Pancreas (tissue), 10 donors: ENCODE measurements around the gene FEM1B. TPM values are rescaled to one million over a fixed set of nuclear protein-coding genes. Genes with fewer than 3 reads are reported as not detected.

Experiments
- ATAC-seq, 4 donors: fragments of 200-7000 bp; cut with Tn5 transposase; one replicate each; pipeline versions ENCODE4 v1.8.0 to v1.9.1; 2020; ENCODE audit warnings: mild to moderate bottlenecking in 4 of 4, moderate library complexity in 4 of 4
- DNase-seq, 6 donors: peaks; one replicate each; pipeline ENCODE4 v3.0.0-alpha.2; 2020
- FAIRE-seq: peaks from 2 replicates; lab custom pipeline; 2012; peaks lifted over from hg19 to GRCh38; lab: Jason Lieb, UNC
- H3K27ac ChIP-seq, 4 donors: fragments of 200-600 bp; sonication (generic); 1 replicate in 3 of 4; 2 replicates in 1 of 4; pipeline versions ENCODE4 v1.5.0 to v1.8.0; 2020
- H3K27me3 ChIP-seq, 4 donors: fragments of 200-600 bp; one replicate each; pipeline ENCODE4 v1.8.0; 2021
- H3K36me3 ChIP-seq, 3 donors: fragments of 200-600 bp; sonication (generic) in 1 of 3; one replicate each; pipeline versions ENCODE4 v1.5.0 to v1.8.0; 2020 to 2021
- H3K4me1 ChIP-seq, 3 donors: fragments of 200-600 bp; one replicate each; pipeline ENCODE4 v1.8.0; 2021
- H3K4me3 ChIP-seq, 4 donors: fragments of 200-600 bp; sonication (generic) in 2 of 4; one replicate each; pipeline versions ENCODE4 v1.5.0 to v1.8.0; 2020 to 2021
- H3K9me3 ChIP-seq, 4 donors: fragments of 200-600 bp; one replicate each; pipeline ENCODE4 v1.8.0; 2021
- WGBS, 2 donors: extraction: QIAGEN DNeasy Blood & Tissue Kit; methylation state at CpG; one replicate each; pipeline ENCODE4 v1.1.7; 2013; 5-methylcytosine and 5-hydroxymethylcytosine counted together
- intact Hi-C, 3 donors: fragments of 100-400 bp; cut with DNase I; formaldehyde crosslinking; loops; one replicate each; pipeline versions ENCODE4 v1.11.1 to v1.14.2; 2022
- polyA plus RNA-seq, 2 donors: library from polyadenylated mRNA; stranded (reverse); fragments of 200-250 nt; gene quantifications; one replicate each; pipeline ENCODE4 v1.2.3, GENCODE V29; 2013
- total RNA-seq, 6 donors: library from RNA; stranded (reverse); fragmentation: NEBNext Ultra II Directional in 4 of 6; extraction: Animal tissue kit (Norgen Biotek cat#: 25700) in 4 of 6; gene quantifications; one replicate each; pipeline versions ENCODE4 v1.2.1 to v1.2.4, GENCODE V29; 2021 to 2023
- TF ChIP-seq, protein P1 (sequence below), 4 donors: fragments of 200-600 bp; sonication (generic) in 3 of 4; IDR thresholded peaks; one replicate each; pipeline versions ENCODE4 v1.5.0 to v1.8.0; 2021; ENCODE audit warnings: antibody characterized with exemption in 4 of 4
- donor health status: healthy with polysubstance abuse.
- donor health status: DM: no; HTN: no; CAD: no; lungs with moderate emphysema.
- donor health status: DM: no; HTN: no; CAD: no.
- donor health status: control.
- donor health status: control.
- donor health status: Bipolar disorder and iron deficiency.
- donor health status: DM: yes; HTN: yes; CAD: no.
- donor health status: DM: no; HTN: no; CAD: no.
- donor health status: DM: no; HTN: no; CAD: no.
- donor health status: DM: yes; HTN: yes; CAD: no.

FEM1B gene
- total and polyA plus RNA-seq, 8 donors, result 3.5 to 25.4 (median 13.6) TPM

DNA sequence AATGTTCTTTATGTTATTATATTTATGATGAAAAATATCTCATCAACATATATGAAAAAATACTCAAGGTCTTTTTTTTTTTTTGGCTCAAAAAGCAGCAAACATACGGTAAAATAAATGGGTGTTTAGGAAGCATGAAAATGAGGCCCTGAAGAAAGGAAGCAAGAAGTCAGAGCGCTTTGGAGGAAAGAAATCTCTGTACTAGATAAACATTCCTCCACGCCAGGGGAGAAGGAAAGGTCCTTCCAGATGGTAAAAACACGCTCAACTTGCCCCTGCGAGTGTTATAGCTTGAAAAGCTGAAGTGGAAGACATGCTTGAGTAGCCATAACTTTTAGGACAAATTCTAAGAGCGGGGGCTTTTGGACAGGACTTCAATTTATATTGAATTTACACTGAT is 52.9 kb downstream of the FEM1B start:
- H3K4me1 ChIP-seq, result no peaks in the 10 kb centered on the region
- no peak for FAIRE-seq
- no peak for ATAC-seq
- H3K27ac ChIP-seq, result no peak overlapping the region
- H3K36me3 ChIP-seq, result no peaks in the 10 kb centered on the region
- WGBS, 2 donors, result 55 to 63% methylated on average over 6 of the region's 6 CpGs
- DNase-seq, result no peak
- no peaks in the 10 kb centered on the region for H3K9me3 ChIP-seq
- H3K4me3 ChIP-seq, result no peak overlapping the region
- TF ChIP-seq, protein P1, sequence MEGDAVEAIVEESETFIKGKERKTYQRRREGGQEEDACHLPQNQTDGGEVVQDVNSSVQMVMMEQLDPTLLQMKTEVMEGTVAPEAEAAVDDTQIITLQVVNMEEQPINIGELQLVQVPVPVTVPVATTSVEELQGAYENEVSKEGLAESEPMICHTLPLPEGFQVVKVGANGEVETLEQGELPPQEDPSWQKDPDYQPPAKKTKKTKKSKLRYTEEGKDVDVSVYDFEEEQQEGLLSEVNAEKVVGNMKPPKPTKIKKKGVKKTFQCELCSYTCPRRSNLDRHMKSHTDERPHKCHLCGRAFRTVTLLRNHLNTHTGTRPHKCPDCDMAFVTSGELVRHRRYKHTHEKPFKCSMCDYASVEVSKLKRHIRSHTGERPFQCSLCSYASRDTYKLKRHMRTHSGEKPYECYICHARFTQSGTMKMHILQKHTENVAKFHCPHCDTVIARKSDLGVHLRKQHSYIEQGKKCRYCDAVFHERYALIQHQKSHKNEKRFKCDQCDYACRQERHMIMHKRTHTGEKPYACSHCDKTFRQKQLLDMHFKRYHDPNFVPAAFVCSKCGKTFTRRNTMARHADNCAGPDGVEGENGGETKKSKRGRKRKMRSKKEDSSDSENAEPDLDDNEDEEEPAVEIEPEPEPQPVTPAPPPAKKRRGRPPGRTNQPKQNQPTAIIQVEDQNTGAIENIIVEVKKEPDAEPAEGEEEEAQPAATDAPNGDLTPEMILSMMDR (IDR thresholded peaks at IDR 0.05), result no peak
- intact Hi-C loops, result no loop called here
- no peaks in the 10 kb centered on the region for H3K27me3 ChIP-seq

DNA sequence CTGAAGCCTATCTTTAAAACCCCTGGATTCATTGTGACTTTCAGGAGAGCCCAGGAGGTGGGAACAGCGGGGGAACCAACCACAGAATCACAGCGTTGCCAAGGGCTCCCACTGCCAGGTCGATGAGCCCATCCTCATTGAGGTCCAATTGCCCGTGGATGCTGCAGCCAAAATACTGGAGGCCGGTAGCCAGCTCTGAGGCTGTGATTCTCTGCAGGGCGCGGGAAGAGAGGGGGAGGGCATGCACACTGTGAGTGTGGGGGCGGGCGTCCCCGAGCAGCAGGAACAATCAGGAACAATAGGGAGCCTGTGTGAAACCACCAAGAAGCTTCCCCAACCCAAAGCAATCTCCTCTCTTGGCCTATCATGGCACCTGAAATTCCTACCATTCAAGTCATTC is 53.4 kb downstream of the FEM1B start:
- DNase-seq, result no peak
- FAIRE-seq, result no peak

DNA sequence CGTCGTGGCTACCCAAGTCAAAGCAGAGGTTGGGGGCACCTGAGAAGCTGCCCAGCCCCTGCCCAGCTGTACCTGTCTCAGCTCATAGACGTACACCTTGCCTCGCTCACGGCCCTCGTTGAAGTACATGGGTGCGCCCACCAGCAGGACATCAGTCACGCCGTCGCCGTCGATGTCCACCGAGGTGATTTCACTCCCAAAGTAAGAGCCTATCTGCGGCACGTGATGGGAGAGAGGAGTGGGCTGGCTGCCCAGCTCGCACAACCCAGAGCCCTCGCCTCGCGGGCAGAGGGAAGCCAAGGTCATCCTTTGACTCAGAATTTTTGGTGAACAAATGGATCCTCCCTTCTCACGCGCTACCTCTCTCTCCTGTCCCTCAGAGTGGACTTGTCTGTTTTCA is 54.7 kb downstream of the FEM1B start:
- TF ChIP-seq, protein P1 (IDR thresholded peaks at IDR 0.05), result no peak
- H3K4me3 ChIP-seq, result no peak overlapping the region
- no peak overlapping the region for H3K27ac ChIP-seq
- 73 to 78% methylated on average over 19 to 21 of the region's 21 CpGs for WGBS, 2 donors
- intact Hi-C loops, result no loop called here
- no peaks in the 10 kb centered on the region for H3K9me3 ChIP-seq
- H3K4me1 ChIP-seq, result no peaks in the 10 kb centered on the region
- H3K36me3 ChIP-seq, result no peaks in the 10 kb centered on the region
- H3K27me3 ChIP-seq, result no peaks in the 10 kb centered on the region
- FAIRE-seq (no peak), DNase-seq (no peak), ATAC-seq (no peak)

More for the DNA sequence above, 53.4 kb downstream of the FEM1B start:
- Histone ChIP-seq H3K4me1 (no peaks in the 10 kb centered on the region), H3K27me3 (no peaks in the 10 kb centered on the region), H3K4me3 (no peak overlapping the region), H3K36me3 (no peaks in the 10 kb centered on the region), H3K27ac (no peak overlapping the region), H3K9me3 (no peaks in the 10 kb centered on the region)
- TF ChIP-seq, protein P1 (IDR thresholded peaks at IDR 0.05), result no peak
- intact Hi-C loops, result no loop called here
- 34 to 51% methylated on average over 10 of the region's 10 CpGs for whole genome bisulfite sequencing, 2 donors
- ATAC-seq, result no peak

DNA sequence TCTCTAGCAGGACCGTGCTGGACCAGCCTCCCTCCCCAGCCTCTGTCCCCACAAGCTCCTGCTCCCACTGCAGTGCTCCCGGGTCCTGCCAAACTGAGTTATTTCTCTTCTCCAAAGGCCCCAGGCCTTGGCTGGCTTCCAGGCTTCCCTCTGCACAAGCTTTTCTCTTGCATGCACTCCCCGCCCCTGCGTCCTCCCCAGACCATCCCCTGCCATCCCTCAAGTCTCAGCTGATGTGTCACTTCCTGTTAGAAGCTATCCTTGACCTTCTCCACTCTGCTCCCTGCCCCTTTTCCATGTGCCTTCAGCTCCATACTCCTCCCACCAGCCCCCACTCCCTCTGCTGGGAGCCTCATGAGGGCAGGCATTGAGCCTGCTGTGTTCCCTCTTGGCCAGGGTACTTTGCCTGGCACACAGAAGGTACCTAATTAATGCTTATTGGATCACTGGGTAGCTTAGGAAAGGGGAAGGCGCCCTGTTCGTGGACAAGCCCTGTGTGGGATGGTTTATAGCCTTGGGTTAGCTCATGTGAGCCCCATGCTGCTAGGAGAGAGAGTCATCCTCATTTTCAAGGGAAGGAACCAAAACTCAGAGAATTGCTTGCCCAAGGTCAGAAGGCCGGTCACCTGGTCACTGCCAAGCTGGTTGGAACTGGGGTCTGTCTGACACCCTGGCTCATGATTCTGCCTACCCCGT is 56.4 kb downstream of the FEM1B start:
- DNase-seq (peak in 1 of 6 donors; percentile 67), FAIRE-seq (no peak), ATAC-seq (peak in 2 of 4 donors; percentile 38 to 43)
- peak overlapping the region in 1 of 4 donors; percentile 76 for H3K27ac ChIP-seq
- H3K27me3 ChIP-seq, result no peaks in the 10 kb centered on the region
- TF ChIP-seq, protein P1 (IDR thresholded peaks at IDR 0.05), result no peak
- intact Hi-C loops, result no loop called here
- H3K36me3 ChIP-seq, result no peaks in the 10 kb centered on the region
- no peaks in the 10 kb centered on the region for H3K9me3 ChIP-seq
- WGBS, 2 donors, result 70 to 79% methylated on average over 8 of the region's 8 CpGs
- H3K4me1 ChIP-seq, result no peaks in the 10 kb centered on the region
- H3K4me3 ChIP-seq, result no peak overlapping the region

DNA sequence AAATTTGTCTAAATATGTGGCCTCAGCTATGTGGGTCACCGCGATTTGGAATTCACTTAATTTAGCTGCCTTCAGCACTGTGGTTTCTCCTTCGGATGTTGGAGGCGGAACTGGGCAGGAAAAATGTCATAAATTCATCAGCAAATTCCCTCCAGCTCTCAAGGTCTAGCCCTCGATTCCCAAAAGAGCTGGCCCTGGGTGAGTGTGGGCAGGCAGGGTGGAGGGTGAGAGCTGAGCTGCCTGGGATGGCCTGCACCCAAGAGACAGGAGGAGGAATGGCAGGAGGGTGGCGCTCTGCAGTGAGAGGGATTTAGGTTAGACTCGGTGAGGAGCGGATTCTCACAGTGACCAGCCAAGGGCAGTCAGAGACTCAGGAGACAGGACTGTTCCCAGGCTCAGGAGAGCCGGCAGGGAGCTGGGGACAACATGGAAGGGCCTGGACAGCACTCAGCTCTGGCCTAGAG is 57.1 kb downstream of the FEM1B start:
- no peaks in the 10 kb centered on the region for H3K27me3 ChIP-seq
- TF ChIP-seq, protein P1 (IDR thresholded peaks at IDR 0.05), result no peak
- FAIRE-seq (no peak), ATAC-seq (peak; percentile 21 to 55 (median 36)), DNase-seq (peak in 1 of 6 donors; percentile 19)
- no peak overlapping the region for H3K4me3 ChIP-seq
- no peaks in the 10 kb centered on the region for H3K9me3 ChIP-seq
- H3K36me3 ChIP-seq, result no peaks in the 10 kb centered on the region
- H3K27ac ChIP-seq, result peak overlapping the region; percentile 55 to 76 (median 64)
- intact Hi-C loops, result no loop called here
- 56 to 59% methylated on average over 9 of the region's 9 CpGs for WGBS, 2 donors
- no peaks in the 10 kb centered on the region for H3K4me1 ChIP-seq
